ENCODE data around the gene LPXN.

LPXN gene

DNA sequence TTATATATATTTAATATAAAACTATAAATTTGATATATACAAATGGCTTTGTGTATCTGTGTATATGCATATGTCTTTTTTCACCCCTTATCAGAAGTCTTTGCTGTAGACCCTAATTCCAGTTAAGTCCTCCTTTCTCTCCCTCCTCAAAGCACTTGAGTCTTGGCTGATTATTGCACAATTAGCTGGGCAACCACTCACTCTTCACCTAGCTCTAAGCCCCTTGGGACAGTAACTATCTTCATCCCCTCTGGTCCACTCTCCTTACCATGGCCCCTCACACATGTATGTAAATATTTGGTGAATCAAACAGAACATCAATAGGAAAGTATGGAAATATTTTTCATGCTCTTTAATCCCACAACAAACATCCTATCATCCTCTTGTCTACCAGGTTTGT lies 66.8 kb downstream of the LPXN start:
- Histone ChIP-seq H4K20me1 (ENCODE audit: insufficient read depth, low read length) (no peaks in the 10 kb centered on the region), H3K27me3 (replicated peaks; ENCODE audit: insufficient read depth, low read length) (no peaks in the 10 kb centered on the region), H3K4me3 (ENCODE audit: low read length) (no peak overlapping the region), H3K36me3 (replicated peaks; ENCODE audit: insufficient read depth, low read length) (no peaks in the 10 kb centered on the region; the same call in 1 of the 2 replicates), H2AFZ (ENCODE audit: low read length) (no peak overlapping the region), H3K27ac (ENCODE audit: low read length) (no peak overlapping the region), H3K9ac (ENCODE audit: low read length) (no peak overlapping the region), H3F3A (ENCODE audit: insufficient read depth, low read length) (no peaks in the 10 kb centered on the region), H3K4me1 (ENCODE audit: low read length) (no peaks in the 10 kb centered on the region), H3K9me2 (replicated peaks; ENCODE audit: insufficient read depth, low read length) (no peaks in the 10 kb centered on the region), H3K79me2 (ENCODE audit: low read length) (no peaks in the 10 kb centered on the region), H3K4me2 (ENCODE audit: low read depth, low read length) (no peak overlapping the region), H3K9me3 (replicated peaks; ENCODE audit: insufficient read depth, low read length) (no peaks in the 10 kb centered on the region)
- no peak for DNase-seq
- TF ChIP-seq EZH2phosphoT487 (IDR thresholded peaks at IDR 0.05; ENCODE audit: low read length), result no peak
- no peak for TF ChIP-seq EZH2 (optimal IDR thresholded peaks at IDR 0.05; ENCODE audit: low read depth, low read length)
- TF ChIP-seq, protein P1, sequence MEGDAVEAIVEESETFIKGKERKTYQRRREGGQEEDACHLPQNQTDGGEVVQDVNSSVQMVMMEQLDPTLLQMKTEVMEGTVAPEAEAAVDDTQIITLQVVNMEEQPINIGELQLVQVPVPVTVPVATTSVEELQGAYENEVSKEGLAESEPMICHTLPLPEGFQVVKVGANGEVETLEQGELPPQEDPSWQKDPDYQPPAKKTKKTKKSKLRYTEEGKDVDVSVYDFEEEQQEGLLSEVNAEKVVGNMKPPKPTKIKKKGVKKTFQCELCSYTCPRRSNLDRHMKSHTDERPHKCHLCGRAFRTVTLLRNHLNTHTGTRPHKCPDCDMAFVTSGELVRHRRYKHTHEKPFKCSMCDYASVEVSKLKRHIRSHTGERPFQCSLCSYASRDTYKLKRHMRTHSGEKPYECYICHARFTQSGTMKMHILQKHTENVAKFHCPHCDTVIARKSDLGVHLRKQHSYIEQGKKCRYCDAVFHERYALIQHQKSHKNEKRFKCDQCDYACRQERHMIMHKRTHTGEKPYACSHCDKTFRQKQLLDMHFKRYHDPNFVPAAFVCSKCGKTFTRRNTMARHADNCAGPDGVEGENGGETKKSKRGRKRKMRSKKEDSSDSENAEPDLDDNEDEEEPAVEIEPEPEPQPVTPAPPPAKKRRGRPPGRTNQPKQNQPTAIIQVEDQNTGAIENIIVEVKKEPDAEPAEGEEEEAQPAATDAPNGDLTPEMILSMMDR (IDR thresholded peaks at IDR 0.05; ENCODE audit: low read length), result no peak

DNA sequence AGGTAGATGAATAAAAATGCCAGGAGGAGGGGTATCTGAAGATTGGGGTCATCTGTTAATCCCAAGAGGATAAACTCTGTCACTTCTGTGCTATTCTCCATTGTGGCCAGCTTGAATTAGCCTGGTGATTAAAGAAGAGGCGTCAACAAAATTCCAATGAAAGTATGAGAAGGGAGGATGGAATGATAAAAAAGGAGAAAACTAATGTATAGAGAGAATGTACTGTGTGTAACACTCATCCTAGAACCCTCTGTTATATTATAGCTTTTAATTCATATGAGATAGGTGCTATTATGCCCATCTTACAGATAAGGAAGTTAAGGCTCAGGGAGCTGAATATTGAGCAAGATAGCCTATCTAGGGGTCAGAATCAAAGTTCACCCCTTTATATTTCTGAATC lies 67.7 kb downstream of the LPXN start, which contains the start of gene OR5B21:
OR5B21 (minus strand) TSS at position 101 of the 400 bp plus-strand sequence; CDS start at position 101, 0 bp downstream.
- Histone ChIP-seq H3K27me3 (replicated peaks; ENCODE audit: insufficient read depth, low read length) (no peaks in the 10 kb centered on the region), H3K4me3 (ENCODE audit: low read length) (no peak within 1 kb of the TSS), H3K9me3 (replicated peaks; ENCODE audit: insufficient read depth, low read length) (no peaks in the 10 kb centered on the region), H3K4me1 (ENCODE audit: low read length) (peaks cover 3% of the 10 kb centered on the region; the same call in 1 of the 2 replicates), H2AFZ (ENCODE audit: low read length) (no peak within 1 kb of the TSS), H3K4me2 (ENCODE audit: low read depth, low read length) (no peak within 1 kb of the TSS), H3K36me3 (replicated peaks; ENCODE audit: insufficient read depth, low read length) (no peaks in the 10 kb centered on the region; the same call in 1 of the 2 replicates), H3F3A (ENCODE audit: insufficient read depth, low read length) (no peaks in the 10 kb centered on the region), H4K20me1 (ENCODE audit: insufficient read depth, low read length) (no peaks in the 10 kb centered on the region), H3K9me2 (replicated peaks; ENCODE audit: insufficient read depth, low read length) (no peaks in the 10 kb centered on the region), H3K27ac (ENCODE audit: low read length) (no peak within 1 kb of the TSS), H3K79me2 (ENCODE audit: low read length) (no peaks in the 10 kb centered on the region), H3K9ac (ENCODE audit: low read length) (no peak within 1 kb of the TSS)
- DNase-seq, result no peak
- no peak for TF ChIP-seq EZH2 (optimal IDR thresholded peaks at IDR 0.05; ENCODE audit: low read depth, low read length)
- TF ChIP-seq EZH2phosphoT487 (IDR thresholded peaks at IDR 0.05; ENCODE audit: low read length), result no peak
- TF ChIP-seq, protein P1 (IDR thresholded peaks at IDR 0.05; ENCODE audit: low read length), result no peak

DNA sequence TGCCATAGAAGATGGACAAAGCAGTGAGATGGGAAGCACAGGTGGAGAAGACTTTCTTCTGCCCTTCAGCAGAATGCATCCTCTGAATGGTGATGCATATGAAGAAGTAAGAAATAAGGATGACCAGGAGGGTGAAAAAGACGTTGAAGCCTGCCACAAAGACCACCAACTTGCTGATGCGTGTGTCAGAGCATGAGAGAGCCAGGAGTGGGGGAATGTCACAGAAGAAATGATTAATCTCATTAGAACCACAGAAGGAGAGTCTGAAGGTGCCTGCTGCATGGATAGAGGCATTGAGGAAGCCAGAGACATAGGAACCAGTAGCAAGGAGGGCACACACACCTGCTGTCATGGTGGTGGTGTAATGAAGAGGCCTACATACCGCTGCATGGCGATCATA lies 68.3 kb downstream of the LPXN start:
- Histone ChIP-seq H3F3A (ENCODE audit: insufficient read depth, low read length) (no peaks in the 10 kb centered on the region), H4K20me1 (ENCODE audit: insufficient read depth, low read length) (no peaks in the 10 kb centered on the region), H3K9me3 (replicated peaks; ENCODE audit: insufficient read depth, low read length) (no peaks in the 10 kb centered on the region), H3K4me2 (ENCODE audit: low read depth, low read length) (no peak overlapping the region), H2AFZ (ENCODE audit: low read length) (no peak overlapping the region), H3K27me3 (replicated peaks; ENCODE audit: insufficient read depth, low read length) (no peaks in the 10 kb centered on the region), H3K4me1 (ENCODE audit: low read length) (peaks cover 3% of the 10 kb centered on the region; the same call in 1 of the 2 replicates), H3K79me2 (ENCODE audit: low read length) (no peaks in the 10 kb centered on the region), H3K36me3 (replicated peaks; ENCODE audit: insufficient read depth, low read length) (no peaks in the 10 kb centered on the region; the same call in 1 of the 2 replicates), H3K9me2 (replicated peaks; ENCODE audit: insufficient read depth, low read length) (no peaks in the 10 kb centered on the region), H3K9ac (ENCODE audit: low read length) (no peak overlapping the region), H3K27ac (ENCODE audit: low read length) (no peak overlapping the region), H3K4me3 (ENCODE audit: low read length) (no peak overlapping the region)
- DNase-seq, result no peak
- TF ChIP-seq EZH2 (optimal IDR thresholded peaks at IDR 0.05; ENCODE audit: low read depth, low read length) (no peak), EZH2phosphoT487 (IDR thresholded peaks at IDR 0.05; ENCODE audit: low read length) (no peak)
- TF ChIP-seq, protein P1 (IDR thresholded peaks at IDR 0.05; ENCODE audit: low read length), result no peak

Data from MM.1S (cell line).